IMR-90 (cell line): Measurements from ENCODE around the gene SLC12A7. TPM values are rescaled to one million over a fixed set of nuclear protein-coding genes. Genes with fewer than 3 reads are reported as not detected.

Experiments used
- ATAC-seq: fragments of 200-7000 bp; cut with Tn5 transposase; 2 replicates; pipeline ENCODE4 v1.9.1; 2020; ENCODE audit warnings: low read depth, mild to moderate bottlenecking, moderate library complexity
- BruUV-seq: library from RNA; stranded (reverse); fragments of 400-500 nt; replicated peaks from 2 replicates; lab custom pipeline; 2021; lab: Mats Ljungman, UMichigan
- CTCF ChIA-PET: fragments of 300-600 bp; formaldehyde crosslinking; extraction: SDS; loops from one replicate; lab custom pipeline; 2021; ENCODE audit warnings: antibody characterized with exemption; lab: Yijun Ruan, JAX
- POLR2A ChIA-PET: fragments of 300-600 bp; sonication (Branson Sonifier 250); formaldehyde crosslinking; loops from one replicate; lab custom pipeline; 2022; ENCODE audit warnings: antibody characterized with exemption; ENCODE audit not compliant: unreplicated experiment; lab: Charles Lee
- DNase-seq: peaks from one replicate; pipeline ENCODE4 v3.0.0; 2013
- H2AFZ ChIP-seq: replicated peaks from 2 replicates; pipeline ENCODE3; 2013; ENCODE audit warnings: low read length, mild to moderate bottlenecking; ENCODE audit not compliant: poor library complexity
- H2AK5ac ChIP-seq: 2 replicates; pipeline ENCODE4 v1.6.1; 2013; ENCODE audit warnings: low read depth, low read length, inconsistent platforms
- H2AK9ac ChIP-seq: replicated peaks from 2 replicates; pipeline ENCODE3; 2013; ENCODE audit warnings: mild to moderate bottlenecking, low read depth, low read length, moderate library complexity; ENCODE audit not compliant: poor library complexity
- H2BK120ac ChIP-seq: 2 replicates; pipeline ENCODE4 v1.6.1; 2013; ENCODE audit warnings: low read depth, low read length, inconsistent platforms
- H2BK15ac ChIP-seq: 3 replicates; pipeline ENCODE4 v1.6.1; 2013; ENCODE audit warnings: low read depth, low read length, inconsistent platforms
- H2BK20ac ChIP-seq: 2 replicates; pipeline ENCODE4 v1.6.1; 2013; ENCODE audit warnings: low read depth, mild to moderate bottlenecking, inconsistent platforms, low read length, moderate library complexity
- H2BK5ac ChIP-seq: 2 replicates; pipeline ENCODE4 v1.6.1; 2013; ENCODE audit warnings: mild to moderate bottlenecking, low read depth, low read length, inconsistent platforms; ENCODE audit not compliant: poor library complexity, severe bottlenecking
- H3K14ac ChIP-seq: replicated peaks from 2 replicates; pipeline ENCODE4 v1.6.1; 2013; ENCODE audit warnings: low read depth, low read length, inconsistent platforms
- H3K18ac ChIP-seq: 2 replicates; pipeline ENCODE4 v1.6.1; 2013; ENCODE audit warnings: low read depth, low read length, control low read depth
- H3K23ac ChIP-seq: 2 replicates; pipeline ENCODE4 v1.6.1; 2013; ENCODE audit warnings: low read depth, low read length, inconsistent platforms
- H3K27ac ChIP-seq: 2 replicates; pipeline ENCODE4 v1.5.1; 2013; ENCODE audit warnings: mild to moderate bottlenecking, control low read depth, low read length; ENCODE audit not compliant: insufficient read depth
- H3K27me3 ChIP-seq: 2 replicates; pipeline ENCODE4 v1.6.1; 2013; ENCODE audit warnings: low read length; ENCODE audit not compliant: control insufficient read depth, insufficient read depth
- H3K36me3 ChIP-seq: 2 replicates; pipeline ENCODE4 v1.6.1; 2013; ENCODE audit warnings: low read length, mixed read lengths; ENCODE audit not compliant: control insufficient read depth, insufficient read depth
- H3K4ac ChIP-seq: 2 replicates; pipeline ENCODE4 v1.6.1; 2013; ENCODE audit warnings: low read depth, low read length, inconsistent platforms
- H3K4me1 ChIP-seq: 2 replicates; pipeline ENCODE4 v1.6.1; 2013; ENCODE audit warnings: low read length, mixed read lengths; ENCODE audit not compliant: control insufficient read depth, insufficient read depth
- H3K4me2 ChIP-seq: 2 replicates; pipeline ENCODE4 v1.6.1; 2013; ENCODE audit warnings: low read depth, mild to moderate bottlenecking, control low read depth, low read length, moderate library complexity
- H3K4me3 ChIP-seq: 2 replicates; pipeline ENCODE4 v1.5.1; 2013; ENCODE audit warnings: low read depth, mild to moderate bottlenecking, control low read depth, low read length, moderate library complexity; ENCODE audit not compliant: insufficient read depth
- H3K56ac ChIP-seq: 2 replicates; pipeline ENCODE4 v1.6.1; 2013; ENCODE audit warnings: low read length, inconsistent platforms; ENCODE audit not compliant: insufficient read depth; ENCODE audit errors: extremely low read depth
- H3K79me1 ChIP-seq, 2 experiments: 2 replicates each; pipeline ENCODE4 v1.6.1; 2013; ENCODE audit warnings: low read length in 2 of 2, inconsistent platforms in 1 of 2, low read depth in 1 of 2
- H3K9ac ChIP-seq: 2 replicates; pipeline ENCODE4 v1.6.1; 2013; ENCODE audit warnings: low read depth, low read length, control low read depth
- H3K9me1 ChIP-seq: 2 replicates; pipeline ENCODE4 v1.6.1; 2013; ENCODE audit warnings: low read length, inconsistent platforms; ENCODE audit not compliant: insufficient read depth
- H3K9me3 ChIP-seq: 2 replicates; pipeline ENCODE4 v1.6.1; 2013; ENCODE audit warnings: low read length; ENCODE audit not compliant: control insufficient read depth, insufficient read depth
- H4K20me1 ChIP-seq: 2 replicates; pipeline ENCODE4 v1.6.1; 2013; ENCODE audit warnings: low read length, inconsistent platforms; ENCODE audit not compliant: insufficient read depth
- H4K5ac ChIP-seq: 2 replicates; pipeline ENCODE4 v1.6.1; 2013; ENCODE audit warnings: mild to moderate bottlenecking, low read depth, low read length, control low read depth
- H4K8ac ChIP-seq, 2 experiments: 2 replicates each; pipeline ENCODE4 v1.6.1; 2013; ENCODE audit warnings: low read depth in 2 of 2, low read length in 2 of 2, control low read depth in 1 of 2, inconsistent platforms in 1 of 2
- H4K91ac ChIP-seq: 2 replicates; pipeline ENCODE4 v1.6.1; 2013; ENCODE audit warnings: low read depth, low read length, inconsistent platforms; ENCODE audit not compliant: insufficient read depth
- CEBPB ChIP-seq: IDR thresholded peaks from 2 replicates; pipeline ENCODE4 v1.6.1; 2012; ENCODE audit warnings: low read depth, low read length, improper control_type of control experiment
- CHD1 ChIP-seq: IDR thresholded peaks from 2 replicates; pipeline ENCODE4 v1.6.1; 2012; ENCODE audit warnings: low read depth, low read length, improper control_type of control experiment
- MAFK ChIP-seq: IDR thresholded peaks from 2 replicates; pipeline ENCODE4 v1.6.1; 2012; ENCODE audit warnings: low read depth, low read length, improper control_type of control experiment
- MAZ ChIP-seq: IDR thresholded peaks from 2 replicates; pipeline ENCODE4 v1.6.1; 2012; ENCODE audit warnings: low read depth, mild to moderate bottlenecking, low read length, improper control_type of control experiment, moderate library complexity, borderline replicate concordance
- NFE2L2 ChIP-seq: fragments of 150-350 bp; IDR thresholded peaks from 2 replicates; pipeline ENCODE4 v1.6.1; 2016; ENCODE audit warnings: low read depth, mild to moderate bottlenecking, low read length
- SMC3 ChIP-seq: fragments of 150-350 bp; IDR thresholded peaks from 2 replicates; pipeline ENCODE4 v1.6.1; 2016; ENCODE audit warnings: low read depth, mild to moderate bottlenecking, antibody characterized with exemption, low read length, moderate library complexity
- WGBS, 2 experiments: methylation state at CpG; one replicate each; pipeline versions ENCODE4 v1.1.5 to v1.1.7; 2013; ENCODE audit warnings: missing lambda C conversion rate in 2 of 2; ENCODE audit not compliant: insufficient read length in 1 of 2; ENCODE audit errors: extremely low coverage in 2 of 2; 5-methylcytosine and 5-hydroxymethylcytosine counted together
- dilution Hi-C: fragments of 300-500 bp; cut with HindIII; formaldehyde crosslinking; loops from one replicate; pipeline ENCODE4 v1.14.3; 2018; ENCODE audit warnings: low sequenced_read_pairs; ENCODE audit not compliant: unreplicated experiment
- in situ Hi-C: fragments of 300-500 bp; cut with MboI; formaldehyde crosslinking; loops from 3 replicates; pipeline ENCODE4 v1.14.3; 2019; ENCODE audit warnings: low sequenced_read_pairs, inconsistent platforms, mixed read lengths
- intact Hi-C: fragments of 100-400 bp; cut with micrococcal nuclease; formaldehyde crosslinking; loops from 2 replicates; pipeline ENCODE4 v1.10.0; 2022
- polyA plus RNA-seq, 3 experiments: library from polyadenylated mRNA; depleted of rRNA; stranded (reverse); fragments of >200 nt; gene quantifications; 2 replicates each; pipeline ENCODE4 v1.2.3, GENCODE V29; 2012; ENCODE audit warnings: low replicate concordance in 1 of 3
- total RNA-seq: library from RNA; depleted of rRNA; stranded (reverse); fragments of >200 nt; gene quantifications from 2 replicates; pipeline ENCODE4 v1.2.3, GENCODE V29; 2012
- TF ChIP-seq, protein P1 (sequence below): conservative IDR thresholded peaks from 2 replicates; pipeline ENCODE4 v1.5.1; 2012; ENCODE audit warnings: mild to moderate bottlenecking, low read depth, low read length, improper control_type of control experiment
- TF ChIP-seq, protein P2 (sequence below): fragments of 150-350 bp; IDR thresholded peaks from 2 replicates; pipeline ENCODE4 v1.6.1; 2016; ENCODE audit warnings: low read depth, mild to moderate bottlenecking, low read length, moderate library complexity, borderline replicate concordance

SLC12A7 gene
- total and polyA plus RNA-seq, 2 of the 4 experiments (the other 2 are of a cell fraction) = 3.0 to 6.1 TPM

DNA sequence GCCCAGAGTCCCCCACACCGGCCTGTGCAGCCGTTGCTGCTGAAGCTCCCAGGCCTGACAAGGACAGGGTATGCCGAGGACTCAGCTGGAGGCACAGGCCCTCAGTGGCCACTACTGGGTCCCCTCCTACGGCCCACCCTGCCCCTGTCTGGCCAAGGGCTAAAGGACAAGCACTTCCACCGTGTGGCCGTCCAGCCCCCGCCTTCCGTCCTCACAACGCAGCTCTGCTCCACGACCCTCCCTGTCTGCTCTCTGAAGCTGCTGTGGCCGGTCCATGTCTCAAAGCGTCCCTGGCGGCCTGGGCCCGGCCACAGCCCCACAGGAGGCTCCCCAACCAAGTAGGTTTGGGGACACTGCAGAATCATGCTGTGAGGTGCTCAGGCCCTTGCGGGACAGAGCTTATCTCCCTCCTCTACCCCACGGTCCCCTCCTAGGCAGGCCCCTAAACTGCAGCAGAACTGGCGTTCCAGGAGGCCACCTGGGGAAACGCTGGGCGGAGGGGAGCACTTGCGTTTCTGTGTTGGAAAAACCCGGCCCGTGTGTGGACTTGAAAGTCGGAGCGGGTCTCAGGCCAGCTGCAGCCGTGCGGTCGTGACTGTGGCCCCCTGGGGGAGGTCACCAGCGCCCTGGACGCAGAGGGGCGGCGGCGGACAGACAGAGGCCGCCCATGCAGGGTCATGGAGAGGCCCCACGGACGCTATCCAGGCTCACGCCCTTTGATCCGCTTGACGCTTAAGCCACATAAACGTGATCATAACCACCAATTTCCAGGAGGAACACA, 57.7 kb downstream of the SLC12A7 start (continued):
- TF ChIP-seq, protein P1, sequence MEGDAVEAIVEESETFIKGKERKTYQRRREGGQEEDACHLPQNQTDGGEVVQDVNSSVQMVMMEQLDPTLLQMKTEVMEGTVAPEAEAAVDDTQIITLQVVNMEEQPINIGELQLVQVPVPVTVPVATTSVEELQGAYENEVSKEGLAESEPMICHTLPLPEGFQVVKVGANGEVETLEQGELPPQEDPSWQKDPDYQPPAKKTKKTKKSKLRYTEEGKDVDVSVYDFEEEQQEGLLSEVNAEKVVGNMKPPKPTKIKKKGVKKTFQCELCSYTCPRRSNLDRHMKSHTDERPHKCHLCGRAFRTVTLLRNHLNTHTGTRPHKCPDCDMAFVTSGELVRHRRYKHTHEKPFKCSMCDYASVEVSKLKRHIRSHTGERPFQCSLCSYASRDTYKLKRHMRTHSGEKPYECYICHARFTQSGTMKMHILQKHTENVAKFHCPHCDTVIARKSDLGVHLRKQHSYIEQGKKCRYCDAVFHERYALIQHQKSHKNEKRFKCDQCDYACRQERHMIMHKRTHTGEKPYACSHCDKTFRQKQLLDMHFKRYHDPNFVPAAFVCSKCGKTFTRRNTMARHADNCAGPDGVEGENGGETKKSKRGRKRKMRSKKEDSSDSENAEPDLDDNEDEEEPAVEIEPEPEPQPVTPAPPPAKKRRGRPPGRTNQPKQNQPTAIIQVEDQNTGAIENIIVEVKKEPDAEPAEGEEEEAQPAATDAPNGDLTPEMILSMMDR = no peak

DNA sequence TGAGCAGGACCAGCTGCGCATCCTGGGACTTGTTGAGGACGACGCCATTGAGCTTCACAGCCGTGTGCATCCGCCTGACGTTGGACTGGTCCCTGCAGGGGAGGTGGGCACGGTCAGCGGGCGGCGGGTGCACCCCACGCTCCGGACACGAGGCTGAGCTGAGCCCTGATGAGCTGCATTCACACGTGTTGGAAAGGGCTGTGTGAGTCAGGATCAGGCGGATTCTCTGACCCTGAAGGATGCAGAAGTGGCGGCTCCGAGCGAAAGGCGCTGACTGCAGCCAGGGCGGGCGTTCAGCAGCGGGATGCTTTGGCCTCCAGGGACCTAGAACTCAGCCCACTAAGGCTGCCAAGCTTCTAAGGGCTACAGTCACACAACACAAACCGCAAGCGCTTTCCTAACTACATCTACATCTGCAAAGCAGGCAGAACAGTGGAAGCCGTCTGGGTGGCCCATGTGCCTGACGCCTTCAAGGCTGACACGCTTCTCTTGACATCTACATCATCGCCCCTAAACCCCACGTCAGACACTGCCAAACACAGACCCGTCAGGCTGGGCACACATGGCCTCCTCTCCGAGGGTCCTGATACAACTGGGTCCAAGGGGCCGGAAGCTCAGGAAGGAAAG, 58.4 kb downstream of the SLC12A7 start:
- no peak overlapping the region for H3K4me3 ChIP-seq
- no peak overlapping the region for H2BK5ac ChIP-seq
- H3K18ac ChIP-seq = no peak overlapping the region
- H3K9me3 ChIP-seq = no peaks in the 10 kb centered on the region
- H3K14ac ChIP-seq = no peak overlapping the region
- no peaks in the 10 kb centered on the region for H3K9me1 ChIP-seq
- H3K4me1 ChIP-seq = no peaks in the 10 kb centered on the region
- H3K79me1 ChIP-seq = no peaks in the 10 kb centered on the region
- H3K56ac ChIP-seq = no peak overlapping the region
- no peak overlapping the region for H3K4ac ChIP-seq
- H2BK15ac ChIP-seq = no peak overlapping the region
- ChIA-PET POLR2A (no interaction called here), CTCF (no interaction called here)
- no peak overlapping the region for H4K8ac ChIP-seq
- no peak for DNase-seq
- in situ Hi-C loops = no loop called here
- no peak overlapping the region for H2AK9ac ChIP-seq
- 92% methylated on average over 27 of the region's 32 CpGs; no CpG with 5 or more reads in 1 of the 2 experiments for WGBS, 2 experiments
- H3K36me3 ChIP-seq = peaks cover 20% of the 10 kb centered on the region
- H4K20me1 ChIP-seq = no peaks in the 10 kb centered on the region
- no peak overlapping the region for H2AK5ac ChIP-seq
- no peak overlapping the region for H3K23ac ChIP-seq
- no peak overlapping the region for H3K4me2 ChIP-seq
- intact Hi-C loops = no loop called here
- H2BK120ac ChIP-seq = no peak overlapping the region
- H3K27ac ChIP-seq = no peak overlapping the region
- no peak overlapping the region for H4K5ac ChIP-seq
- TF ChIP-seq SMC3 = no peak
- TF ChIP-seq, protein P2, sequence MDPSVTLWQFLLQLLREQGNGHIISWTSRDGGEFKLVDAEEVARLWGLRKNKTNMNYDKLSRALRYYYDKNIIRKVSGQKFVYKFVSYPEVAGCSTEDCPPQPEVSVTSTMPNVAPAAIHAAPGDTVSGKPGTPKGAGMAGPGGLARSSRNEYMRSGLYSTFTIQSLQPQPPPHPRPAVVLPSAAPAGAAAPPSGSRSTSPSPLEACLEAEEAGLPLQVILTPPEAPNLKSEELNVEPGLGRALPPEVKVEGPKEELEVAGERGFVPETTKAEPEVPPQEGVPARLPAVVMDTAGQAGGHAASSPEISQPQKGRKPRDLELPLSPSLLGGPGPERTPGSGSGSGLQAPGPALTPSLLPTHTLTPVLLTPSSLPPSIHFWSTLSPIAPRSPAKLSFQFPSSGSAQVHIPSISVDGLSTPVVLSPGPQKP = no peak
- no peak for TF ChIP-seq MAFK
- TF ChIP-seq CHD1 = no peak
- TF ChIP-seq CEBPB = no peak
- no peak for TF ChIP-seq MAZ
- no peak for TF ChIP-seq NFE2L2
- no TSS peak for BruUV-seq
- no peak overlapping the region for H3K9ac ChIP-seq
- H2BK20ac ChIP-seq = no peak overlapping the region
- H2AFZ ChIP-seq = no peak overlapping the region
- dilution Hi-C loops = no loop called here
- no peak for ATAC-seq
- H3K27me3 ChIP-seq = no peaks in the 10 kb centered on the region
- H4K91ac ChIP-seq = no peak overlapping the region
